Retinal pigment epithelial cell (primary cell): ENCODE measurements around the gene SORCS2.

Experiments
- DNase-seq: peaks from one replicate; pipeline ENCODE4 v3.0.0-alpha.2; 2010; ENCODE audit warnings: low read depth
- H3K4me3 ChIP-seq: 2 replicates; pipeline ENCODE4 v1.5.1; 2011; ENCODE audit warnings: mild to moderate bottlenecking, low read length, control low read depth, moderate library complexity
- CTCF ChIP-seq: conservative IDR thresholded peaks from 2 replicates; pipeline ENCODE4 v1.5.1; 2011; ENCODE audit warnings: low read depth, low read length, control low read depth, inconsistent platforms

SORCS2 gene

GRCh38 chr4:7755561-7755960 is 563.2 kb downstream of the SORCS2 start:
- H3K4me3 ChIP-seq: no peak overlapping the region
- TF ChIP-seq CTCF: no peak
- no peak for DNase-seq

- no peak for TF ChIP-seq CTCF
- no peak overlapping the region for H3K4me3 ChIP-seq
- DNase-seq: no peak
Measured at GRCh38 chr4:7756071-7756470, 563.7 kb downstream of the SORCS2 start.

GRCh38 chr4:7756561-7757355 is 564.4 kb downstream of the SORCS2 start:
- TF ChIP-seq CTCF: no peak

GRCh38 chr4:7757501-7758471 is 565.4 kb downstream of the SORCS2 start:
- no peak overlapping the region for H3K4me3 ChIP-seq
- no peak for DNase-seq
- no peak for TF ChIP-seq CTCF

More at GRCh38 chr4:7756561-7757355, 564.4 kb downstream of the SORCS2 start:
- no peak for DNase-seq
- no peak overlapping the region for H3K4me3 ChIP-seq

- no peak overlapping the region for H3K4me3 ChIP-seq
- no peak for TF ChIP-seq CTCF
- DNase-seq: no peak
Measured at GRCh38 chr4:7758476-7758875, 566.1 kb downstream of the SORCS2 start.

GRCh38 chr4:7759216-7759615 is 566.9 kb downstream of the SORCS2 start:
- H3K4me3 ChIP-seq: no peak overlapping the region
- TF ChIP-seq CTCF: no peak
- no peak for DNase-seq
